ENCODE measurements around the gene PSMB3.

PSMB3 gene

DNA sequence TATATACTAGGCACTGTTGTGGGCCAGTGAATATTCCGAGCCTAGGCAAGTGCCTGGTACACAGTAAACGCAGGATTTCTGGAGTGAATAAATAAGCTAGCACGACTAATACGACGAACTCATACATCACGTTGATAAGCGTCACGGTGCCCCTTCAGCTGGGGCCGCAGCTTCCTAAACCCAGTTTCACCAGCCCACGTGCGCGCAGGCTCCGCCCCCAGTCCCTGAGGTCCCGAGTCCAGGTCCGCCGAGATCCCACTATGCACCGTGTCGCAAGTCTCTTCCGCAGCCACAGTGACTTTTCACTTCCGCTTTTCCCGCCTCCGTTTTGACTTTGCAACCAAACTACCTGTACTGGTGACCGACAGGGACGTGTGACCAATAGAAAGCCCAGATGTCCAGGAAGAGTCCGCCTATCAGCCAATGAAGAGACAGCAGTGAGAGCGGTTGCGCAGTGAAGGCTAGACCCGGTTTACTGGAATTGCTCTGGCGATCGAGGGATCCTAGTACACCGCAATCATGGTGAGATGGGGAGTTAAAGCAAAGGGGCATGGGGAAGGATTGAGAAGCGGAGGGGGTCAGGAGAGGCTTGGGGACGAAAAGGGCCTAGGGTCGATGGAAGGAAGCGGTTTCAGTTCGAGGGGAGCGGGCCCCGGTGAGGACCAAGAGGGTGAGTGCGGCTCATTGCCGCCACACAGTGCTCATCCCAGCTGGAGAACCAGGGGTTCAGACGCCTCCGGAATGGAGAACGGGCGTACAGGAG is at the start of gene PSMB3:
PSMB3 (plus strand) TSS at position 434 of the 763 bp plus-strand sequence; CDS start at position 520, 86 bp downstream.
- peak; percentile 100 for DNase-seq

DNA sequence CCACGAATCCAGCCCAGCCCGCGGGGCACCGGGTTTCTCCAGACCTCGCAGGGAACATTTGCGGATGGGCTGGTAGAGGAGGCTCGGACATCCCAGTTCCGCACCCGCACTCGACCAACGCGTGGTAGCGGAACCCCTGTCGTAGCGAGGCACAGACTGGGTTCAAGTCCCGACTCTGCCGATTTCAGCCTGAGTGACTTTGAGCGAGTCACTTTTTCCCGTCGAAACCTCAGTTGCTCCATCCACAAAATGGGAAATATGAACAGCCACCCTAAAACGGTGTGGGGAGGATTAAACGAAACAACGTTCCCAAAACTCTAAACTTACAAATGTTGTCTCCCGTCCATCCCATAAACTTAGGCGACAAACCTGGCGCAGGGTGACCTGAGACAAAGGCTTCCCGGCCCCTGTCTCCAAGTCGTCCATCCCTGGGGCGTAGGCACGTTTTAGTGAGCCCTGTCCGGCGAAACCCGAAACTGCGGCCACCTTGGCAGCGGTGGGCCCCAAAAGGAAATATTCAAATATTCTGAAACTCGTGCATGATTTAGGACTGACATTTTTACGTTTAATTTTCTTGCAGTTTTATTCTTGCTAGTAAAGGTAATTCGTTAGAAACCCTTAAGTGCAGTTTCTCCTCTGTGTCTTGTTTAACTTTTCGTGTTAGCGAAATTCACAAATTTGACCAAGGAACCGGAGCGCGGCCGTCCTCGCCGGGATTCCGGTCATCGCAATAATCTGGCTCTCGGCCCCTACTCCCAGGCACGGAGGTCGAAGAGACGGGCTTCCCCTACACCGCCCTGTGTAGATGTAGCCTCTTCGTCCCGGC is 49.4 kb upstream of the PSMB3 start:
- DNase-seq: no peak

DNA sequence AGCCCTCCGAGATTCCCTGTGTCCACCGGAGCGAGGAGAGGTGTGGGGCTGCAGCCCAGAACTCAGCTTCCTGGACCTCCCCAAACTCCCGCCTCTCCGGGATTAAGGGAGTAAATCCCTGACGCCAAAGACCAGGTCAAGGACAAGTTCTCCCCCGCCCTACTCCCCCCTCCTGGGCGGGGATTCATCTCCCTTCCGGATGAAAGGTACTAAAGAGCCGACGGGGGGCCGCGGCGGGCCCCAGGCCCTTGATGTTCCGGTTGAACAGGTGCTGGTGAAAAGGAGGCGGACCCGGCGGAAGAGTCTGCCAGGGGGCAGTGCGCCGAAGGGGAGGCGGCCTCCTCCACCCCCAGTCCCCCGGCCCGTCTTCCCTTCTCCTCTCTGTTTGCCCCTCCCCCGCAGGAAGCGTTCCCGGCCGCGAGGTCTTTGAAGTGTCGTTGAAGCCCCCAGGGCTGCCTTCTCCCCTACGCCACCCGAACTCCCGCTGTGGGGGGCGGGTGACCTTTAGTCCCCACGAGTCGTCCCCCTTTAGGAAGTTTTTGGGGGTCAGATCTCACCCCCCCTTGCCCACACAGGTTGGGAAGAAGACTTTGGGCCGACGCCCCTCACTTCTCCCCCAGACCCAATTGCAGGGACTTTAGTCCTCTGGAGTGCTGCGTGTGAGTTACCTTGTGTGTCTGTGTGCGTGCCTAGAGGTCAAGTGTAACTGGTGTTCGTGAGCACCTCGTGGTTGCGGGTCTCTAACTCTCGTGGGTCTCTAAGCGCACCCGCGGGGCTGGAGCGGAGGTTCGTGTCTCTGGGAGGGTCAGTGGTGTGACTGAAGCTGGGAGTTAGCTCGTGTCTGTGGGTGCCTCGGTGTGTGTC is 48.6 kb upstream of the PSMB3 start:
- DNase-seq: no peak

DNA sequence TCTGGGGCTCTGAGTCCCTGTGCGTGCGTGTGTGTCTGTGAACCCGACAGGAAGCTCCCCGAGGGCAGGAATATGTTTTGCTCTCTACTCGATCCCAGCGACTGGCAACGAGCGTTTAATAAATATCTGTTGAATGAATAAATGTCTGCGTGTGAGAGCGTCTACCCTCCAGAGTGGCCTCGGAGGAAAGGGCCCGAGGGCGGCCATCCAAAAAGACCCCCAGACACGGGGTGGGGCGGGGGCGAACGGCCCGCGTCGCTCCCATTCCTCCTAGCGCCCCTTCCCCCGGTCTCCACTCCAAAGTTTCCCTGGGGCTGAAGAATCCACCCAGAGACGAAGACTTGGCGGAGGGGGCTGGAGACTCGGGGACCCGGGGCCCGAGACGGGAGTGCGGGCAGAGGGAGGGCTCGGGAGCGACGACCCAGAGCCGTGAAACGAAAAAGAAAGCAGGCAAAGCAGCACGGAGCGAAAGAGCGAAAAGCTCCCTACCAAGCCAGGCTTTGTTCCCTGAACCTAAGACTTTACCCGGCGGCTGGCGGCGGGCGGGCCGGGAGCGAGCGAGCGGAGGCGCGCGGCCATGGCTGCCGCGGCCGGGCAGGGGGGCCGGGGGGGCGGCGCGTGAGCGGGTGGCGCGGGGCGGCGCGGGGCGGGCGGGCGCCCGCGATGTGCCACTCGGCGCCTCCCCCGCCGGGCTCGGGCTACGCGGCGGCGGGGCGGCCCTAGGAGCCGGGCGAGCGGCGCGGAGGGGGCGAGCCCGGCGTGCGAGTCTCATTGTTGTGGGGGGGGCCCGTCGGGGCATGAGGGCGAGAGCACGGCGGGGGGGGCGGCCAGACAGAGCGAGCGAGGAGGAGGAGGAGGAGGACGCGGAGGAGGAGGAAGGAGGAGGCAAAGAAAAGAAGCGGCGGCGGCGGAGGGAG is 47.7 kb upstream of the PSMB3 start, which contains the start of gene MLLT6:
MLLT6 (plus strand) TSS at position 668 of the 917 bp plus-strand sequence. CDS start 360 bp downstream, outside the sequence.
- peak; percentile 38 for DNase-seq

GRCh38 chr17:38705523-38705802 is 47.1 kb upstream of the PSMB3 start:
- DNase-seq: no peak

GRCh38 chr17:38705803-38706504 is 46.6 kb upstream of the PSMB3 start:
- peak; percentile 18 for DNase-seq

DNA sequence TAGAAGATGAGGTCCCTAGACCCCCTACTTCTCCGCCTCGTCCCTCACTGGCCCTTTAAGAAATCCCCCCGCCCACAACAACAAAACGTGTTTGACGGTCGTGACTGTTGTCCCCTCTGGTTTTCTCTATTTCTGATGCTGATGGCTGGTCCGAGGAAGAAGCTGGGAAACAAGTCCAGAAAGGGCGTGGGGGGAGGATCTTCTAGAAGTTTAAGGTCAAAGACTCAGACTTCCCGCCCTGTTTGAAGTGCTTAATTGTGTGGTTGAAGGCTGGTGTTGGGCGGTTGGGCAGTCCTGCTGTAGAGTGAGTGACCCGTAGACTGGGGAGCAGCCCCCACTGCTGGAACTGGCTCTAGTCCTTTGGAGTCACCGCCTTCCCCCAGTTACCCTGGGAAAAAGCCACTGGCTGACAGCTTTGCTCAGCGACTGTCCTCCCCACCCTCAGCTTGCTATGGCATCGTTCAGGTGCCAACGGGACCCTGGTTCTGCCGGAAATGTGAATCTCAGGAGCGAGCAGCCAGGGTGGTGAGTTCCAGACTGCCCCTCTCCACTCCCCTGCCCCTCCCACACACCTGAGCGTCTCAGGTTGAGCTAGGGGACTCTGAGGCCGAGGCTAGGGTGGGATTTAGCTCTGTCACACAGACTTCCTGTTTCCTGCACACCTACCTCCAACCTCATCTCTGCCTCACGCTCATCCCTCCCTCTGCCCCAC is 45.9 kb upstream of the PSMB3 start:
- DNase-seq: no peak

- no peak for DNase-seq
Observed at GRCh38 chr17:38707678-38708351, 44.7 kb upstream of the PSMB3 start.

- DNase-seq: no peak
Observed at GRCh38 chr17:38709104-38709820, 43.3 kb upstream of the PSMB3 start.

DNA sequence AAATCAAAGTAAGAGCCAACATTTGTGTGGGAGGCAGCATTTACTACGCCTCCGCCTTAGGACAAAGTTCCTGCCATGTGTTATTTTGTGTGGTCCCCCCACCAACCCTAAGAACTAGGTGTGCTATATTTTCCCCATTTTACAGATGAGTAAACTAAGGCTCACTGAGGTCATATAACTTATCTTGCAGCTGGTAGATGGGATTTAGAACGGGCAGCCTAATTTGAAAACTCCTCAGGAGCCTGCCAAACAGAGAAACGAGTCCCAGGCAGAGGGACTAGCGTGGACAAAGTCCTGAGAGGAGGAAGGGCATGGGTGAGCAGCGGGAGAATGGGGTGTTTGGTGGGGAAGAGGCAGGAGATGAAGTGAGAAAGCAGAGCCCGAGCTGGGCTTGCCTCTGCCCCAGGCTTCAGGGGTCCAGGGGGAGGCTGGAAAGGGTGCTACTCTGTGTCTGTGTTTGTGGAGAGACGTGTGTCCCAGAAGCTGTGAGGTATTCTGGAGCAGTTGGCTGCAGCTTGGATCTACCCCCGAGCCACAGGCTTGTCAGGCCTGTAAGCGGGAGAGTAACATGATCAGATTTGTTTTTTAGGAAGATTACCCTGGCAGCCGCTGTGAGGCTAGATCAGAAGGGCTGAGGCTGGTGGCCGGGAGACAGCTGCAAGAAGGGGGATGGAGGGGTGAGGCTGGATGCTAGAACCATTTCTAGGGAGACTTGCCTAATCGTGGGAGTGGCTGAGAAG is 42.5 kb upstream of the PSMB3 start:
- no peak for DNase-seq

DNA sequence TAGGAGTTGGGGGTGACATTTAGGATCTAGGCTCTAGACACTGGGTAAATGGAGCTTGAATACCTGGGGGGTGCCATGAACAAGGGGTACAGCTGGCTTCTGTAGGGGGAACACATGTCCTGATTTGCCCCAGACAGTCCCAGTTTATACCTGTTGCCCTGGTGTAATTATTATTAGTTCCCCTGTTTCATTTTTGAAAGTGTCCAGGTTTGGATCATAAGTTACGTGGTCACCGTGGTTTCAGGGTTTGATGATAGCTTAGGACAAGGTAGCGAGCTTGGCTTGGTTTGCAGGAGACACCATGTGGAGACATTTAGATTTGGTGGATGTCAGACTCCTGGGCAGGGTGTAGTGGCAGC is 42.0 kb upstream of the PSMB3 start:
- no peak for DNase-seq

DNA sequence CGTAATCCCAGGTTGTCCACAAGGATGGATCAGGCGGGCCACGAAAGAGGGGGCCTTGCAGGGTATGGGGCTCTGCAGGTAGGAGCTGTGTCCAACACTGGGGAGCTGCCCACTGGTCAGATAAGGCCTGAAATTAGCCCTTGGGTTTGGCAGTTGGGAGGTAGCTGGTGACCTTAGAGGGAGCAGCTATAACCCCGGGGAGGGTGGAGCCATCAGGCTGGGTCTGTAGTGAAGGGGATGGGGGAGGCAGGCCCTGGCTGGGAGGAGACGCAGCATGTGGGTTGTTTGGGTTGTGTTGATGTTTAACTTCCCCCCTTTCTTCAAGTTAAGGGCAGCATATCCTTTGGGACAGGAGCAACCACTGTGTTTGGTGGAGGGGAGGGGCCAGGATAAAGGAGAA is 41.6 kb upstream of the PSMB3 start:
- no peak for DNase-seq

GRCh38 chr17:38711792-38712571 is 40.6 kb upstream of the PSMB3 start:
- no peak for DNase-seq

DNA sequence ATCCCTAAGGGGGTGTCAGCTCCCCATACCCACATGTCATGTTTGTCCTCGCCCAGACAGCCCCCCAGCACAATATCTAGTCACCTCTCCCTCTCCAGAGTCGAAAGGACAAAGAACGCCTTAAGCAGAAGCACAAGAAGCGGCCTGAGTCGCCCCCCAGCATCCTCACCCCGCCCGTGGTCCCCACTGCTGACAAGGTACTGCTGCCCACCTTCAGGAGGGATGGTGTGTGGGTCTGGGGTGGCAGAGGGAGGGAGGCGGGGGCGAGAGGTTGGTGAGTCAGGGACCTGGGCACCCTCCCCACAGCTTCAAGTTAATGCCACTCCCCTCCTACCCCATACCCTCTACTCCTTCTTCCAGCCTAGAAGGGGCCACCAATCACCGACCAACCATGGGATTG is 39.9 kb upstream of the PSMB3 start:
- no peak for DNase-seq

DNA sequence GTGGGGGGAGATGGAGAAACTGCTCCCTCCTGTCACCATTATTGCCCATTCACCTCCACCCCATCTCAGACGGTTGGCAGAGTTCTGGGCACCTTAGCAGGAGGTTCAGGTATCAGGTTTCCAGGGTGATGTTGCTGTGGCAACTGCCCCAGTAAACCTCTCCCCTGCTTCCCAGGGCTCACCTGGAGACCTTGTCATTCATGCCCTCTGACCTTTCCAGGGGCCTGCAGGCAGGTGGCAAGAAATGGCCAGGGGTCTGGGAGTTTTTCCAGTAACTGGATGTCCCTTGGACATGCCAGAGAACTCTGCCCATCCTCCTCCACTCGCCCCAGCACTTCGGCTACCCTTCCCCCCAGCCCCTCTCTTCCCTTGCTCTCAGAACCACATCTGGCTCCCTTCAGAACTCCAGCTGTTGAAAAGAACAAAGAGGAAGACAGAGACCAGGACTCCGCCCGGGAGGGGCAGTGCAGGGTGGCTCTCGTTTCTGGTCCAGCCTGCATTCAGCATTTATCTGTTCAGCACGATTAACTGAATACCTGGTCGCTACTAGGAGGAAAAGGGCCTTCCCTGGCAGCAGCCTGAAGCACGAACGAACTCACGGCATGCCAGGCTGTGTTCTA is 39.0 kb upstream of the PSMB3 start:
- DNase-seq: no peak

GRCh38 chr17:38715216-38715943 is 37.2 kb upstream of the PSMB3 start:
- no peak for DNase-seq
